Prostate gland (tissue), 1 donor: Measurements from ENCODE around the gene SEC31B.

Experiments
- POLR2A ChIP-seq: fragments of 450-650 bp; IDR thresholded peaks from one replicate; pipeline ENCODE4 v1.6.1; 2016; ENCODE audit warnings: antibody characterized with exemption, mild to moderate bottlenecking
- POLR2AphosphoS5 ChIP-seq: sonication (generic); formaldehyde crosslinking; IDR thresholded peaks from one replicate; pipeline ENCODE4 v1.6.1; 2017; ENCODE audit warnings: antibody characterized with exemption

DNA sequence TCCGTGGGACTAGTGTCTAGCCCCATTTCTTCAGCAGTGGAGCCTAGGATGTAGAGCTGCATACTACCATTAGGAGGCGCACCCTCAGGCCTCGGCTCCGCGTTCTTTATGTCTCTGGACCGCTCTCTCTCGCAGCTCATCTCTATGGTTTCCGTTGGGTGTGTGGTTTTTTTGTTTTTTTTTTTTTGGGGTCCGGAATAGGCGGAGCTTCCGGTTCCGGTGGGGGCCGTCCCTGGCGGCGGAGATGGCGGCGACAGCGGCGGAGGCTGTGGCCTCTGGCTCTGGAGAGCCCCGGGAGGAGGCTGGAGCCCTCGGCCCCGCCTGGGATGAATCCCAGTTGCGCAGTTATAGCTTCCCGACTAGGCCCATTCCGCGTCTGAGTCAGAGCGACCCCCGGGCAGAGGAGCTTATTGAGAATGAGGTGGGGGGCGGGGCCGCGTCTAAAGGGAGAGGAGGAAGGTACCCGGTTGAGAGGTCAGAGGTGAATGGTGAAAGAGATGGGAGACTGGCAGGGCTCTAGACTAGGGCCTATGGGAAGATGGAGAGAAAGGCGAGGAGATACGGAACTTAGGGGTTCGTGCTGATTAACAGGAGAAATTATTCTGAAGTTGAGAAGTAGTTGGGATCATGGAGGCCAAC lies 16.2 kb upstream of the SEC31B start, which contains the start of gene HIF1AN:
- TF ChIP-seq POLR2A = no peak
- TF ChIP-seq POLR2AphosphoS5 = peak; percentile 99
